ENCODE measurements around the gene STAMBPL1. TPM values are rescaled to one million over a fixed set of nuclear protein-coding genes. Genes with fewer than 3 reads are reported as not detected.

Gene STAMBPL1
- total RNA-seq, 4 donors from 2014 or later, result 14.4 to 25.1 (median 16.2) TPM

DNA sequence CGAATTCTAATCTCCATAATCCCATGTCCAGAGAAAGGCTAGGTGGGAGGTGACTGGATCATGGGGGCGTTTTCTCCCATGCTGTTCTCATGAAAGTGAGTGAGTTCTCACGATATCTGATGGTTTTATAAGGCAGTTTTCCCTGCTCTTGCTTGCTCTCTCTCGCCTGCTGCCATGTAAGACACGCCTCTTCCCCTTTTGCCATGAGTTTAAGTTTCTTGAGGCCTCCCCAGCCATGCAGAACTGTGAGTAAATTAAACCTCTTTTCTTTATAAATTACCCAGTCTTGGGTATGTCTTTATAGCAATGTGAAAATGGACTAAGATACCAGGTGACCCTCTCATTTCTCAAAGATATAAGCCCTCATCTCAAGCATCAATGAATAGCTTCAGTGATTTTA lies 73.6 kb downstream of the STAMBPL1 start:
- DNase-seq (ENCODE audit: low spot score) (no peak), ATAC-seq (ENCODE audit: low FRiP score) (no peak)
- TF ChIP-seq CTCF (IDR thresholded peaks at IDR 0.05), result no peak

- TF ChIP-seq CTCF (IDR thresholded peaks at IDR 0.05), result no peak
- DNase-seq (ENCODE audit: low spot score) (no peak), ATAC-seq (ENCODE audit: low FRiP score) (no peak)
Observed at GRCh38 chr10:88954458-88955083, 74.5 kb downstream of the STAMBPL1 start.

DNA sequence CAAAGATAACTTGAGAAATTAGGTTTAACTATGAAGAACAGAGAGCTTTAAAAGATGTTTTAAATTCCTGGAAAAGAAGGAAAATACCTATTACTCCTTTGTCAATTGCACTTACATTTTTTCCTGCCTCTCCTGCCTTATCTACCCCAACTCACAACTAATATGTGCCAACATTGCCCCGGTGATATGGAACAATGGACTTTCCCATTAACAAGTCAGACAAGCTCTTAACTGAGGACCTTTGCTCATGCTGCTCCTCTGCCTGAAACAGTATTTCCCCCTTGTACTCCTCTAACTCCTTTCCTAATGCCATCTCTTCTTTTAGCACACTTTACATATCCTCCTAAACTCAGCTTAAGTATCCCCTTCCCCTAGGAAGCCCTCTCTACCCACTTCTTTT lies 77.3 kb downstream of the STAMBPL1 start:
- TF ChIP-seq CTCF (IDR thresholded peaks at IDR 0.05), result no peak
- ATAC-seq (ENCODE audit: low FRiP score), result no peak
- DNase-seq (ENCODE audit: low spot score), result no peak

DNA sequence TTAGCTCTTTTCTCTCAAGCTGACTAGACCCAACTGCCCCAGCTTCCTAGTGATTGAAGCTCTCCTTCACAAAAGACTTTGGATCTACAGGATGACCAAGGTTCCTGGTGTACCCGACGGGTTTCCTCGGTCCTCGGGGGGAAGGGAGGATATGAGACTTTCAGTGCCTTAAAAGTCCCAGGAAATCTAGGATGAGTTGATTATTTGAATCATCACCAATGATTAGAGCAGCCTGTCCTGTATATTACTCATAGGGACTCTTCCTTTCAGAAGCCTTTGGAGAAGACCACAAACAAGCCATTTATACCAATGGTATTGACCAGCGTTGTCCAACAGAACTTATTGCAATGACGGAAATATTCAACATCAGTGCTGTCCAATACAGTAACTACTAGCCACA lies 78.7 kb downstream of the STAMBPL1 start:
- ATAC-seq (ENCODE audit: low FRiP score) (no peak), DNase-seq (ENCODE audit: low spot score) (no peak)
- no peak for TF ChIP-seq CTCF (IDR thresholded peaks at IDR 0.05)

DNA sequence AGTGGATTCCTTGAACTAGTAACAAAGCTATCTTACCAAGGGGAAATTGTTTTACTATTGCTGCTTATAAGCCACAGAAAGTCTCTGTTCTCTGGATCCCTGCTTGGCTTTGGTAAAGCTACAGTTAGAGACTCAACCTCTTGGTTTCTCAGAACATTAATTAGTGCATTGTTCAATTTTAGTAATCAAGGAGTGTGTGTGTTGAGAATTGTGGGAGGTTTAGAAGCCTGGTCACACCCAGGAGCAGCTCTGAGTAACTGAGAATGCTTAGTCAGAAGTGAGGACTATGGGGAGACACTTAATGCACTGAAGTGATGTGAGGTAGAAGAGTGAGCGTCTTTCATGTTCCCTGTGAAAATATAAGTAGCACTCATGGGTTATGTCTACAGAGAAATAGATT lies 80.8 kb downstream of the STAMBPL1 start:
- no peak for TF ChIP-seq CTCF (IDR thresholded peaks at IDR 0.05)
- ATAC-seq (ENCODE audit: low FRiP score) (no peak), DNase-seq (ENCODE audit: low spot score) (no peak)

DNA sequence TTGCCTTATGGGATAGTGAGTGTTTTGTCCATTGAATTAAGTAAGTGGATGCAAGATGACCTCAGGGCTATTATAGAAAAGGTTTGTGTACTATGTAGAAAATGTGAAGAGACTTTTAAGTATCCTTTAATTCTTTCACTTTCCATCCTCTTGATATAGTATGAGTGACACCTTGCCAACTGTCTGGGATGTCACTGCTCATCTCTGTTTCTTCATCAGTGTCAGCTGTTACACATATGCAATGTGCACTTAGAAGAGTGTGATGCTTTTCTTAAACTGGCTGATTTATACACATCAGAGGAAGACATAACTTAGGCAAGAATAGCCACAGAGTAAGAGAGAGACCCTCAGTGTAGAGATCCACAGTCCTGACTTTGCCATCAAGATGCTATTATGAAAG lies 81.2 kb downstream of the STAMBPL1 start:
- no peak for DNase-seq (ENCODE audit: low spot score)

More for the DNA sequence above, 81.2 kb downstream of the STAMBPL1 start:
- no peak for TF ChIP-seq CTCF (IDR thresholded peaks at IDR 0.05)
- ATAC-seq (ENCODE audit: low FRiP score), result no peak
